ENCODE measurements around the gene POGZ.
A peak's percentile ranks its signal among the peaks of the same experiment; 100 is the strongest.
"Not testable (repeated sequence)": the region's sequence is repeated elsewhere in the genome, so short reads cannot be mapped to it uniquely, and the experiment has no call there.

POGZ gene

DNA sequence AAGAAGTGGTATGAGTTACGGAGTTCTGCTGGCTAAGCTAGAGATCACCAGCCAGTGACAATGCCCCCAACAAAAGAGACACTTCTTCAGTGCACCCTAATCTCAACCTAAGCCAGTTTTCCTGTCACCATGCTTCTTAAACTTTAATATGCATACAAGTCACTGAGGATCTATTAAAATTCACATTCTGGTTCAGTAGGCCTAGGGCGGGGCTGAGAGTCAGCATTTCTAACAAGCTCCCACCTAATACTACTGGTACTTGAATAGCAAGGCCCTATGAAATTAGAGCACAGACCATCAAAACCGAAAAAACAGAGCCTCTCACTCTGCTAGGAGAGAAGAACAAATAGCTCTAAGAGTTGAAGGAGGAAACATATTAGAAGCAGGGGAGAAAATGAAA, 52.0 kb downstream of the POGZ start:
- DNase-seq, result no peak

DNA sequence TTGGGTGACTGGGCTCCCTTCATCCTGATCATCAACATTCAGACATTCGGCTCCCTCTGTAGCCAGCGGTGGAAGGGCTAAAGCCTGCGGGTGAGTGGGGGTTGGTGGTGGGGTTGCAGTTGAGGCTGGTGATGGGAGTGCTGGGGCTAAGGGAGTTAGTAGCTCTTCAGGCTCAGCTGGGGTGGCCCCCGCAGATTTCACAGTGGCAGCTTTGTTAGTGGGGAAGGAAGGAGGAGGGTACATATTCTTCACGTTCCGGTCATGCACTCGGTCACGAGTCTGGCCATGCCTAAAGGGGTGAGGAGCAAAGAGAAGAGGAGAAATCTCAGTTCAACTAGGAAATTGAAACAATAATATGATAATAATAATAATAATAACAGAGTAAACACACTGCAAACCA, 53.1 kb downstream of the POGZ start:
- DNase-seq, result no peak

DNA sequence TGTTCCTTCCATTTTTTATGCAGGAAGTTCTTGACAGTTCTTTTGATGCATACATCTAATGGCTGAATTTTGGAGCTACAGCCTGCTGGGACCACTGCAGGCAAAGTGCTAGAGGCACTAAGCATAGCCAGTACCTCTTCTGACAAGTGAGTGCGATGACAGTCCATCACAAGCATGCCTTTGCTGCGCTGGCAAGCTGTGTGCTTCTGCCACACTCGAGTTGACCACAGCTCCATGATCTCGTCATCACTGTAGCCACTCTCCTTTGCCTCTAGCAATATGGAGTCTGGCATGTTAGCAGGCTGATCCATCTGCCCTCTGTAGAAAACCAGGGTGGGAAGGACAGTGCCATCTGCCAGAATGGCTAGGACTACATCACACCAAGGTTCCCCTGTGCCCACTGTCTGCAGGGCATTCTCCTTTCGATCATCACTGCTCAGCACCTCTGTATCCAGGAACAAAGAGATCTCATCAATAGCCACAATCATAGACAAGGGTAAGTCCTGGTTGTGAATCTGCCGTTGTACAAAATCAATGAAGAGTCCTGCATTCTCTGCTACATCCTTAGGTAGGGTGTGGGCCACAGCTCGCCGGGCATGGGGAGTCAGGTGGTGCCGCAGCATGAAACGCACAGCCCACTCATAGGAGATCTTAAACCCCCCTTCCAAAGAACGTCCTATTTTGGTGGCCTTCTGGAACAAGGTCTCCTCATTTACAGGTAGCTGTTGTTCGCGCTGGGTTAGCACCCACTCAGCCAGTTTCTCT, 53.9 kb downstream of the POGZ start:
- DNase-seq, result no peak

DNA sequence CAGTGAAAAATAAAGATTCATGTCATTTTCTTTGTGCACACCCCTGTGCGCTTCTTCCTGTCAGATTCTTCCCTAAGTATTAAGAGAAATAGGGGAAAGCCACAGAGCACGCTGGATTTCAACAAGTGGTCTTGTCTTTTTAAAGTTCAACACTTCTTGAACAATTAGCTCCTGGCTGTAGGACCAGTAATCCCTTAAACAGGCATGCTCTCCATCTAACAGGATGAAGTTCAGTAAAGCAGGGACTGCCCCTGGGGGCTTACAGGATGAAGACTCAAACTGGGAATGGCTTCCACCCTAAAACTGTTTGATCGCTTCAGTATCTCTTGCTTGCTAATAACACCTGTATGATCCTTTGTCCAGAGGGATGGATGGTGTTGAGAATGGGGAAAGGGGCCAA, 55.7 kb downstream of the POGZ start:
- no peak for DNase-seq

DNA sequence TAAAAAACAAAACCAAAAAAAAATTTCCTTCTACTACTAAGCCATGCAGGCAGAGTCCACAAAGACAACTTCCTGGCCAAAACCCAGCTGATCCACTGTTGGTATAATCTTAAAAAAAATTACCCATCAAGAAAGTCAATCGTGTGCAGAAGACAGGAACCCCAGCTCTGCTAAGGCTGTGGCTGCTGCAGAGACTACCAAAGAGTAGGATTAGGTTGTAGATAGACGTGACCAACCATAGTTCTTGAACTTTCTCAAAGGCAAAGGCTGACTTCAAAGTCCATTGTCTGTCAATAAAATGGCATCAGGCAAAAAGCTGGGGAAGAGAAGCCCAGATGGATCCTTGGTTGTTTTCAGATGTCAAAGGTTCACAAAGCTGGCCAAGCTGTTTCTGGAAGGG, 56.5 kb downstream of the POGZ start:
- no peak for DNase-seq

DNA sequence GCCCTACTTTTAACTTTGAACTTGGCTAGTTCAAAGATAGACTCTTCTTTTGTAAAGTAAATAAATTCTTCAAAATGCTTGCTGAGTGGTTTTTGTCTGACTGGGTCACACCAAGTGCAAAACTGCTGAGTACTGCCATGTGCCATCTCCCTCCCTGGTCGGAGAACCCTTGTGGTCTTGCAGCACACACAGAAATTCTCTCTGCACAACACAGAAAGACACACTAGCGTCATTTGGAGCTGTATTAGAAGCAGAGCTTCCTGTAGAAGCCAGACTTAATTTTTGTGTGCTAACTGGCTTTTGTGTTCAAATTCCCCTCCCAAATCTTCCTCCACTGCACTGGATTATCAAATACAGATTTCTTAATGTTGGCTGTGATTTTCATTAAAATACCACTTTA, 57.4 kb downstream of the POGZ start:
- no peak for DNase-seq

DNA sequence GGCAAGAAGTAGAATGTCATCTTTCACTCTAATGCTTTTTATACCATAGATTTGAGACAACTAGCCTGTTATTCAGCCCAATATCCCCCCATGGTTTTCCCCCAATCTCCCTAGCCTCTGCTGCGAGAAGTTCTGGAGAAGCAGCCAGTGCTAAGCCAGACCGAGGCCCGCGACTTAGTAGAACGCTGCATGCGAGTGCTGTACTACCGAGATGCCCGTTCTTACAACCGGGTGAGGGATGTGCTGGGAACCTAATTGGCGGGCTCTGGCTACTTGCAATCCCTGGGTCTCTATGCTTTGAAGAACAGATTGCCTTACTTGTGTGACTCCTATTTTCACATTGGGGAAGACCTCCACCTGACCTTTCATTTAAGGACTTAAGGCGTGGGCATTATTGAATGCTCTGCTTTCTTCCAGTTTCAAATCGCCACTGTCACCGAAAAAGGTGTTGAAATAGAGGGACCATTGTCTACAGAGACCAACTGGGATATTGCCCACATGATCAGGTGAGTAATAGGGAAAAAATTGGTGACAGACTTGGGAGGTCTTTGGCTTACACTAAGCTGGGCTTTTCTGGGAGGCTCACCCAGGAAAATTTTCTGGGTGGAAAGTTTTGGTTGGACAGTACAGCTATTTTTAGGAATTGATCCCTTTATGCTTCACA, 58.0 kb downstream of the POGZ start:
- peak in 2 of 3 donors; percentile 7 for DNase-seq

DNA sequence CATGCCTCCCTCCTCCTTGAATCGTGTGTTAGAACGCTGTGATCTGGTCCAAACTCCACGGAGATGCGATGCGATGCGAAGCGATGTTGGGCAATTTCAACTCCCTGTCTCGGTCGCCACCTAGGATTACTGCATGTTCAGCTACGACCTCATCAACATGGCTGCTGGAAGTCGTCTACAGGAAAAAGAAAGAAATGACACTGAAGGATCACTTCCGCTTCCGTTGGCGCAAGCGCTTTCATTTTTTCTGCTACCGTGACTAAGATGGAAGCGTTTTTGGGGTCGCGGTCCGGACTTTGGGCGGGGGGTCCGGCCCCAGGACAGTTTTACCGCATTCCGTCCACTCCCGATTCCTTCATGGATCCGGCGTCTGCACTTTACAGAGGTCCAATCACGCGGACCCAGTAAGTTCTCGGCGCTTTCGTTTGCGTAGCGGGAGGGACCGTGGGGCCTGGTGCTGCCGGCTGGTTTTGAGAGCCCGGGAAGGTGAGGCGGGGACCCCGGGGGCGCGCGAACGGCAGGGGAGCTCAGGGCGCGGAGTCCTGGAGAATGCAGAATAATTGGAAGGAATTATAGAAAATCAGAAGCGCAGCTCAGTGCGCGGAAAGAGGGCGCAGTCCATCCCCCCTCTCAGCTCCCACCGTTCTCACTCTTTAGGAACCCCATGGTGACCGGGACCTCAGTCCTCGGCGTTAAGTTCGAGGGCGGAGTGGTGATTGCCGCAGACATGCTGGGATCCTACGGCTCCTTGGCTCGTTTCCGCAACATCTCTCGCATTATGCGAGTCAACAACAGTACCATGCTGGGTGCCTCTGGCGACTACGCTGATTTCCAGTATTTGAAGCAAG, 59.7 kb downstream of the POGZ start, which contains the start of gene PSMB4:
PSMB4 (plus strand) TSS at position 250 of the 848 bp plus-strand sequence; CDS start at position 265, 15 bp downstream.
- peak; percentile 89 to 95 (median 94) for DNase-seq

DNA sequence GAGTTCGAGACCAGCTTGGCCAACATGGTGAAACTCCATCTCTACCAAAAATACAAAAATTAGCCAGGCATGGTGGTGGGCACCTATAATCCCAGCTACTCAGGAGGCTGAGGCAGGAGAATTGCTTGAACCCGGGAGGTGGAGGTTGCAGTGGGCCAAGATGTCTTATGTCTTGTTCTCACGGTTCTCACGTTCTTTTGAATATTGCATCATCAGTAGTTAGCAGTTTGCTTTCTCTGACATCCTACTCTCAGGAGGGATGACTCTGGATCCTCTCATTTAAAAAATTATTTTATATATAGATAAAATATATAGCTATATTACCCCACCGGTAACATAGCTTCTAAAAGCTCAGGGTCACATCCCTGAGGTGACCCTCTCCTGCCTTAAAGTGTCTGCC, 63.0 kb downstream of the POGZ start:
- not testable (repeated sequence) for DNase-seq

DNA sequence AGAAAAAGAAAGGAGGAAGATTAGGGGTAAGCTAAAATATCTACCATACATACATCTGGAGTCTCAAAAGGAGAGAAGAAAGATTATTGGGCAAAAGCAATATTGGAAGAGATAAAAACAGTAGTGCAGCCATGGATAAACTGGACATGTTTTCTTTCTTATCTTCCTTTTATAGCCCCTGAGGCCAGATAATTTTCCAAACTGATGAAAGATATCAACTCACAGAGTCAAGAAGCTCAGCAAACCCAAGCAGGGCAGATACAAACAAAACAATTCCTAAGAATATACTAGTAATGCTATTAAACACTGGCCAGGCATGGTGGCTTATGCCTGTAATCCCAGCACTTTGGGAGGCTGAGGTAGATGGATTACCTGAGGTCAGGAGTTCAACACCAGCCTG, 65.7 kb downstream of the POGZ start:
- DNase-seq, result no peak

DNA sequence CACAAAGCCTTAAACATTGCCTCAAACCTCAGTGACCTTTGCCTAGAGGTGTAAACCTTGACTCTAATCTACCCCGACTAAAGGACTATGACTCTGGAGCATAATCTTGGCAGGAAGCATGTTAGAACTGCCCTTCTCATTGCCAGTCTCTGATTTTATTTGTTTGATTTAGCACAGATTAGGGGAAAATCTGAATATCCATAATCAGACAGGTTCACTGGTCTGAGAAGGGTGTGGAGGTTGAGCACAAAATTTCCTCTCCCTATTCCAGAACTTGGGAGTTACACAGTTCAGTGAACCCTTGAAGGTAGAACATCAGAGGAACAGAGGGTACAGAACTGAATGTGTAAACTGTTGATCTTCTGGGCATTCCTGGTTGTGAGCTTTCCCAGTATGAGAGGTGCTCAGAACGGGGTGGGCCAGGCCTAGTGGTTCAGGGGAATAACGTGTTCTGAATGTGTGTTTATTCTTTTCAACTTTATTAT, 68.2 kb downstream of the POGZ start:
- DNase-seq, result no peak

DNA sequence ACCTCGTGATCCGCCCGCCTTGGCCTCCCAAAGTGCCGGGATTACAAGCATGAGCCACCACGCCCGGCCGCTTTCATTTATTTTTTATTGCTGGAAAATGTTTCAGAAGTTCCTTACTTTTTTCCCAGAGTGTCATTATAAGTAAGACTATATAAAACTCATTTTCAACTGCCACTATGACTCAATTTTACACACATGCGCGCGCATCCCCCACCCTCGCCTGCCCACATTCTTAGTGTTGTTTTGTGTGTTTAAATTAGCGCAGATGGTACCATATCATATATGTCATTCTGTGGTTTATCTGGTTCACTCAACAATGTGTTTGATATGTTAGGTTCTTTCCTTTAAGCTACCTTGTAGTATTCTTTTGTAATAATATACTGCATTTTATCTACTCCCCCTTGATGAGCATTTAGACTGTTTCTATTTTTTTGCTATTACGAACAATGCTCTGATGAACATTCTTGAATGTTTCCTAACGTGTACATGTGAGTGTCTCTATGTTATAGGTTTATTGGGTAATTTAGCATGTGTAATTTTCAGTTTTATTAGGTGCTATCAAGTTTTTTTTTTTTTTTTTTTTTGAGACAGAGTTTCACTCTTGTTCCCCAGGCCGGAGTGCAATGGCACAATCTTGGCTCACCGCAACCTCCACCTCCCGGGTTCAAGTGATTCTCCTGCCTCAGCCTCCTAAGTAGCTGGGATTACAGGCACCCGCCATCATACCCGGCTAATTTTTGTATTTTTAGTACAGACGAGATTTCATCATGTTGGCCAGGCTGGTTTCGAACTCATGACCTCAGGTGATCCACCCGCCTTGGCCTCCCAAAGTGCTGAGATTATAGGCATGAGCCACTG, 68.8 kb downstream of the POGZ start:
- not testable (repeated sequence) for DNase-seq

DNA sequence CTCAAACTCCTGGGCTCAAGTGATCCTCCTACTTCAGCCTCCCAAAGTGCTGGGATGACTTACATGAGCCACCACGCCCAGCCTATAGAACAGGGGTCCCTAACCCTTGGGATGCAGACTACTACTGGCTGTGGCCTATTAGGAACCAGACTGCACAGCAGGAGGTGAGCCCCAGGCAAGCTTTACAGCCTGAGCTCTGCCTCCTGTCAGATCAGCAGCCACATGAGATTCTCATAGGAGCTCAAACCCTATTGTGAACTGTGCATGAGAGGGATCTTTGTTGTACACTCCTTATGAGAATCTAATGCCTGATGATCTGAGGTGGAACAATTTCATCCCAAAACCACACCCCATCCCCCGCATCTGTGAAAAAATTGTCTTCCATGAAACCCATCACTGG, 73.3 kb downstream of the POGZ start:
- no peak for DNase-seq

DNA sequence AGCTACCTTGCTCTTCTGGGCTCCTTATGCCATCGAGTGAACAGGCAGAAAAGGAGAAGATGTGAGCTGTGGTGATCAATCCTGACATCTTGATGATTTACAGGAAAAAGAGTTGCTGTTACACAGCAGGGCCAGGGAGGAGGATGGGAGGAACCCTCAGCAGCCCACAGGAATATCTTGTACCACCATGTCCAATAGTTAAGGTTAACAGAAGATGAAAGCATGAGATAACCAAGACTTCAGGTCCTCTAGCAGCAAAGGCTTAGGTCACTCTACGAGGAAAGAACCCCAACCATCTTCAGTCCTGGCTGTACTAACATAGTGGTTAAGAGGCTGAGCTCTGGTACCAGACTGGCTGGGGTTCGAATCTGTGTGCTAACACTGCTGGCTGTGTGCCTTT, 74.7 kb downstream of the POGZ start:
- no peak for DNase-seq

DNA sequence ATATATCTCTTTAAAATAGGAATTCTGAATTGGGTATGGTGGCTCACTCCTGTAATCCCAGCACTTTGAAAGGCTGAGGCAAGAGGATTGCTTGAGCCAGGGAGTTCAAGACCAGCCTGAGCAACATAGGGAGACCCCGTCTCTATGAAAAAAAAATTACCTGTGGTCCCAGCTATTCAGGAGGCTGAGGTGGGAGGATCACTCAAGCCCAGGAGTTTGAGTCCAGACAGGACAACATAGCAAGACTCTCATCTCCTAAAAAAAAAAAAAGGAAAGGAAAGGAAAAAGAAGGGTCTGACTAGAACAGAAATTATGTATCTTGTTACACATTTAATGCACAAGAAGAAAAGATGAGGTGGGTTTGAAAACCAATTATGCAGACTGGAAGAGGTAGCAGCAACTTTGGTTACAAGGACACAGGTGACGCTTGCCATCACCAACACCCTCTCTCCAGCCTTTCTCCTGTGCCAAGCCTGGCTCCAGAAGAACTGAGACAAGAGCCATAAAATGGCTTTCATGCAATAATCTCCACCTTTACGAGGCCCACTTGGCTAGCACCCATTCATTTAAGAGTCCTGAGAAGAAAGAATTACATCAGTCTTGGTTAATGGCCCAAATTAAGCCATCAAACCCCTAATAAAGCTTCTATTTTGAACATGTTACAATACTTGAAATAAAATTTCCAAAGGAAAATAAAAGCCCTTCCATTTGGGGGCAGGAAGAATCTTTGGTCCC, 82.0 kb downstream of the POGZ start:
- no peak for DNase-seq

DNA sequence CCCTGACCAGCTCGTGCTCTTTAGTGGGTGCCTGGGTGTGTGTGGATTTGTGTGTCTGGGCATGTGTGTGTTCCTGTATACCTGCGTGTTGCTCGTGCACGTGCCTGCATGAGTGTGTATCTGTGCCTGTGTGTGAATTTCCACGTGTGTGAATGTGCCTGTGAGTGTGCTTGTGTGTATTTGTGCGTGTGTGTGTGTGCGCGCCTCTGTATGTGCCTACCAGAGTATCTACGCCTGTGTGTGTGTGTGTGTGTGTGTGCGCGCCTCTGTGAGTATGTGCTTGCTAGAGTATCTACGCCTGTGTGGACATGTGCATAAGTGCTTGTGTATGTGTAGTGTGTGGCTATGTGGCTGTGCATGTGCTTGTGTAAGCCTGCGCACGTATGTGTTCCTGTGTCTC, 86.1 kb downstream of the POGZ start:
- DNase-seq, result no peak

DNA sequence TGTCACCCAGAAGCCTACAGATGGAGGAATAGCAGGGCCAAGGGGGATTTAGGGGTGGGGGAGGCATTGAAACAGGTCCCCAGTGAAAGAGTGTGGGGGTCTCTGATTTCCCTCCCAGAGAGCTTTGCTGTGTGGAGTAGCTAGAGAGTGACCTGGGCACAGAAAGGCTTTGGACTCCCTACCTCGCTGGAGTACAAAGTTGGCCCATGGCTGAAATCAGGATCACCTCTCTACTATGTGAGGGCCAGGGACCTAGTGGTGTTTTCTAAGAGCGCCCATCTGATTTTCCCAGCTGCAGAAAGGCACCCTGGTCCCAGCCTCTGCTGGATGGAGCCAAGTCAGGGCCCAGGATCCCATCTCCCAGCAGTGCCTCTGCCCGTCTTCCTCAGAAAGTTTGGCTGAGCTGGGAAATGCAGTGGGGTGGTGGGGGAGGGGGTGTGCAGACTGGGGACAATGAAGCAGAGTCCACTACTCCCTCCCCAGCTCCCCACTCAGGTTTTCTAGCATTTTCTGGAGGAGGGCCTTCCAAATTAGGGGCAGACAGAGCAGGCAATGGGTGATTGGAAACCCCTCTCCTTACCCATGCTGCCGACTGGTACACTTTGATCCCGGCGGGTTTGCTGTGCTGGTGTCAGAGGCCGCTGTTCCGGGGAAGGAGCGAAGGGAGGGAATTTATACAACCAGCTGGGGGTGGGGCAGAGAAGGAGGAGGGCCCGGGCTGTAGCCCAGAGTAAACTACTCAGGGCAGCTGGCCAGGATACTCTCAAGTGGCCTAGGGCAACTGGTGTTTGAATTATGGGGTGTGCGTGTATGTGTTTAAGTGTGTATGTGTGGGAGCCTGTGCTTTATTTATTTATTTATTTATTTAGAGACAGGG, 87.0 kb downstream of the POGZ start, which contains the start of gene SELENBP1:
SELENBP1 (minus strand) TSS at position 648 of the 877 bp plus-strand sequence; CDS start at position 584, 64 bp downstream.
- no peak for DNase-seq

DNA sequence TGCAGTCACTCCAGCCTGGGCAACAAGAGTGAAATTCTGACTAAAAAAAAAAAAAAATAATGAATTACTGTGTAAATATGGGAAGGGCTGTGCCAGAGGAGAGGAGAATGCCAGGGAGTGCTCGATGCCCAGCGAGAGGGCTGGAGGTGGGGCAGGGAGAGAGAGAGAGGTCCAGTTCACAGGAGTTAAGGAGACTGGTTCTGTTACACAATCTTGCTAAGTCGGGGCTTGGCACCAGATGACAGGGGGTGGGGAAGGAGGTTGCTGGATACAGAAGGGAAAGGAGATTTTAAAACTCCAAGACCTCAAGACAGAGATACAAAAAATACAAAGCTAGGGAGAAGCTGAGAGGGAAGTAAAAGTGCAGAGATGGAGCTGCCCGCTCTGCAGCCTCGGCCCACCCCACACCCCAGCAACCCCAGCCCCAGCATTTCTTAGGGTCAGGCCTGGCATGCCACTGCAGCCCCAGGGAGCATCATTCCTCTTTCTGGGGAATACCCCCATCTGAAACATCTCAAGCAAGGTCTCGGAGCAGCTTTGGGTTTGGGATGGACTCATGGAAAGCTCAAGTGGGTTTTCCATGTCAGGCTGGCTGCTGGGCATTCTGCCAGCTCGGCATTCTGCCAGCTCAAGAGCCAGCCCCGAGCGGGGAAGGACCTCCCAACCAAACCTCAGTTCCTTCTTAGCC, 87.8 kb downstream of the POGZ start:
- DNase-seq, result peak; percentile 27 to 44 (median 44)

DNA sequence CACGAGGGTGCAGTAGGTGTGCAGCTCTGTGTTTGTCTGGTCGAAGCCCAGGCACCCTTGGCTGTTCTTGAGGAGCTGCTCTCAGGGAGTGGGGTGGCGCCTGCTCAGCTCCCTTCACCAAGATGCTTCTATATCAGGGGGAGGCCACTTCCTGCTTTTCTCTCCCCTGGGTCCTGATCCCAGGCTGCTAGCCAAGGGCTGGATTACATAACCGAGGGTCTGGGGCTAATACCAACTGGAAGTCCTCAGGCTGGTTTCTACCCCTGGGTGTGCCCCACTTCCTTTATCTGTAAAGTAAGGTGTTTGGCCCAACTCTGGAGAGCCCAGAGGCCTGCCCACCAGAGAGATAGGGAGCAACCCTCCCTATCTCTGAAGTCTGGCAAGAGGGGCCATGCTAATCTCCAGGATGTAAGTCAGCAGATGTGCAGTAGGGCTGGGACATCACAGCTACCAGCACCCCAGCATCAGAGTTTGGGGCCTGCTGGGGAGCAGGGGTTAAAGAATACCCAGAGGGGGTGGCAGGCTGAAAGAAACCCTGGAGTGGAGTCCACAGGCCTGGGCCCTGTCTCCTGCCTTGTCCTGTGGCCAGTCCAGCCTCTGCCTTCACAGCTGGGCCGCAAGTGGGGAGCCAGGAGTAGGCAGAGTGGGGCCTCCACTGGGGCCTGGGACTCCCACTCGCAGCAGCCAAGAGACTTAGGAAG, 88.9 kb downstream of the POGZ start:
- no peak for DNase-seq
